ENCODE results near the gene RASL11B.
A peak's percentile ranks its signal among the peaks of the same experiment; 100 is the strongest.

The RASL11B gene

DNA sequence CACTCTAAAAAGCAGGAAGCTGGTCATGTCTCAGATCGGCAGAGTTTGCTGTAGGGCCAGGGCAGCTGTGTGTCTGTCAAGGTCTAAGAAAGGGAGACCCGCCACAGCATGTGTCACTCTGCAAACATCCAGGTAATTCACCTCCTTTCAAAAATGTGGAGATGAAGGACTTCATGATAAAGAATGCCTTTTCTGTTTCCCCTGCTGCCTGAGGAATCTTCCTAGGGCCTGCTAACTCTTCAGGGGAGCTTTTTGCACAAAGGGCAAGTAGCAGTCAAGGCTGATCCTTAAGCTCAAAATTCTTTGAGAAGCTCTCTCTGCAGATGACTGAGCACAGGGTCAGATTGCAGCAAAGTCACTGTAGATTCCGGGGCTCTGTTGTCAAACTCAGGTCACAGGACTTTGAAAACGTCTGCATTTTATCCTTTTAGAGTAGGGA lies 21.1 kb downstream of the RASL11B start:
- no peak for TF ChIP-seq YY1 (IDR thresholded peaks at IDR 0.05; ENCODE audit: insufficient read depth, insufficient read length)
- peak; percentile 46 for DNase-seq (ENCODE audit: low read depth, low spot score)
- H3K27me3 ChIP-seq (ENCODE audit: insufficient read depth, insufficient read length) = no peaks in the 10 kb centered on the region
- peaks cover 13% of the 10 kb centered on the region; the same call in 1 of the 2 replicates for H3K9me3 ChIP-seq (ENCODE audit: insufficient read depth, low read length)
- H3K9ac ChIP-seq (ENCODE audit: insufficient read length, low read depth) = no peak overlapping the region
- no peaks in the 10 kb centered on the region for H3K36me3 ChIP-seq (ENCODE audit: insufficient read depth, insufficient read length, low read length)
- H3K4me3 ChIP-seq (ENCODE audit: insufficient read length, low read depth) = no peak overlapping the region
- peaks cover 5% of the 10 kb centered on the region for H3K4me1 ChIP-seq (ENCODE audit: insufficient read depth, insufficient read length)

DNA sequence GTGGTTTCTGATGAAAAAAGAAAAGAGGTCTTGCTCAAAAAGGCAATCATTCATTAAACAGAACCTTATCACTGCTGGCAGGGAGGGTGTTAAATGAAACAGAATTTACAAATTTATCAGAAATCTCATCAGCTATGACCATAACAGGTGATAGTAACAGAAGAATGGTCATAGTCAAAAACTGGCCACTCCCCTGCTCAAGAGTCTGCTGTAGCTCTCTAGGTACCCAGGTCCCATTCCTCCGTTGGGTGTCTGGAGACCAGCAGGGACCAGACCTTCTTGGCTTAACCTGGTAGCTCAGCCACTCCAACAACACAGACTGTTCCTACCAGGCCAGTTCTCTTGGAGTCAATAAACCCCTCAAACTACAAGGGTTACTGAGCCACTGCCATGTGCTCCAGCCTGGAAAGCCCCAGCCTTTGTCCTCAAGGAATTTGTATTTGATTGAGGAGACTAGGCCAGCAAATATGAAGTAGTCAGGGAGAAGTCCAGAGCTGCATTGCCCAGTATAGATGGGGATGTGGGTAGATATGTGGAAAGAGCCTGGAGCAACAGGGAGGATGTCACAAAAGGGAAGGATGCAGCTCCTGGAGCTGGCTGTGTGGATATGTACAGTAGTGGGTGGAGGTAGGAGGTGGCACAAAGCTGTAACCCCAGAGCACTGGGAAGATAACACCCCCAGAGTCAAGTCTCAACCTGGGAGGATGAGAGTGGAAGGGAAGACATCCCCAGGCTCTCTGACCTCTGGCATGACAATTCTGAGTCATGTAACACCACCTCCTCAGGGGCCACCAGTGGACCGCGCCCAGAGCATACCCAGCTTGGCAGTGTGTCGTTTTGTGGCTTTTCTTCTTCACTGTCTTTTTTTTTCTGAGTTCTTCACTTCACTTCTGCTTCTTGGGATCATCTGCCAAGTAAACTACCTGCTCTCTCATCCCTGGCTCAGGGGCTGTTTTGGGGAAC lies 21.9 kb downstream of the RASL11B start:
- Histone ChIP-seq H3K9me3 (ENCODE audit: insufficient read depth, low read length) (peaks cover 13% of the 10 kb centered on the region; the same call in 1 of the 2 replicates), H3K36me3 (ENCODE audit: insufficient read depth, insufficient read length, low read length) (no peaks in the 10 kb centered on the region), H3K4me1 (ENCODE audit: insufficient read depth, insufficient read length) (peaks cover 5% of the 10 kb centered on the region), H3K27me3 (ENCODE audit: insufficient read depth, insufficient read length) (no peaks in the 10 kb centered on the region), H3K4me3 (ENCODE audit: insufficient read length, low read depth) (no peak overlapping the region), H3K9ac (ENCODE audit: insufficient read length, low read depth) (no peak overlapping the region)
- no peak for DNase-seq (ENCODE audit: low read depth, low spot score)
- TF ChIP-seq YY1 (IDR thresholded peaks at IDR 0.05; ENCODE audit: insufficient read depth, insufficient read length) (no peak), SUZ12 (IDR thresholded peaks at IDR 0.05; ENCODE audit: extremely low read depth, insufficient read depth, insufficient read length) (no peak), ZNF274 (IDR thresholded peaks at IDR 0.05; ENCODE audit: low read depth, low read length) (no peak)

DNA sequence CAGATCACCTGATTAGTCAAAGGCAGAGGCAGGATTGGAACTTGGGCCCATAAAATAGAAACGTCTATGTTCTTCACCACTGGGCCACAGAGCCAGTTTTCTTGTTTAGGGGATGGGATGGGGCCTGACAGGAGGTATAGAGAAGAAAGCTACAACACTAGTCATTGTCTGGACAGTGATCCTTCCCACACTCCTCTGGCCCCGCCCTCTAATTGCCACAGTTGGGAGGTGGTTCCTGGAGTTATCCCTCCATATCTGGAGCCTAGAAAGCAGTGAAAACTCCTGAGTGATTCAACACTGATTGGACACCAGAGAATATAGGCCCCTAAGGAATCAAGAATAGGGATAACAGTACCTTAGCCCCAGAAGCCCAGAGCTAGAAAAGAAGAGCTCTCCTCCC lies 22.9 kb downstream of the RASL11B start:
- Histone ChIP-seq H3K27me3 (ENCODE audit: insufficient read depth, insufficient read length) (no peaks in the 10 kb centered on the region), H3K9me3 (ENCODE audit: insufficient read depth, low read length) (peaks cover 13% of the 10 kb centered on the region; the same call in 1 of the 2 replicates), H3K9ac (ENCODE audit: insufficient read length, low read depth) (no peak overlapping the region), H3K4me3 (ENCODE audit: insufficient read length, low read depth) (no peak overlapping the region), H3K36me3 (ENCODE audit: insufficient read depth, insufficient read length, low read length) (no peaks in the 10 kb centered on the region), H3K4me1 (ENCODE audit: insufficient read depth, insufficient read length) (peaks cover 5% of the 10 kb centered on the region)
- no peak for DNase-seq (ENCODE audit: low read depth, low spot score)
- TF ChIP-seq SUZ12 (IDR thresholded peaks at IDR 0.05; ENCODE audit: extremely low read depth, insufficient read depth, insufficient read length) (no peak), ZNF274 (IDR thresholded peaks at IDR 0.05; ENCODE audit: low read depth, low read length) (no peak), YY1 (IDR thresholded peaks at IDR 0.05; ENCODE audit: insufficient read depth, insufficient read length) (no peak)

DNA sequence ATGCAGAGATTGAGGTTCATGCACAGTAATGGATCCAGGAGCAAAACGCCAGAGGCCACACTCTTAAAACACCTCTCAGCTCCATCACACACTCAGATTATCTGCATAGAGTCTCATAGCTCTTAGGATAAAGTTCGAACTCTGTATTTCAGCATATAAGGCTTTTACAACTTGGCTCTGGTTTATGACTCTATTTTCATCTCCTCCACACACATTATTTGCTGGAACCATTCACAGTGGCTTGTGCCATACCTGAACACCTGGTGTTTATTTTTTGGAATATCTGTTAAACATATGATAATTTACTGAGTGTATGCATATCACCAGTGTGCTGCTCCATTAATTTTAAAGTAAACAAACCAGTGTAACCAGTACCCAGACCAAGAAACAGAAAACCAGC lies 27.2 kb downstream of the RASL11B start:
- TF ChIP-seq ZNF274 (IDR thresholded peaks at IDR 0.05; ENCODE audit: low read depth, low read length) (no peak), SUZ12 (IDR thresholded peaks at IDR 0.05; ENCODE audit: extremely low read depth, insufficient read depth, insufficient read length) (no peak), YY1 (IDR thresholded peaks at IDR 0.05; ENCODE audit: insufficient read depth, insufficient read length) (no peak)
- no peak for DNase-seq (ENCODE audit: low read depth, low spot score)
- no peaks in the 10 kb centered on the region for H3K4me1 ChIP-seq (ENCODE audit: insufficient read depth, insufficient read length)
- no peak overlapping the region for H3K9ac ChIP-seq (ENCODE audit: insufficient read length, low read depth)
- H3K36me3 ChIP-seq (ENCODE audit: insufficient read depth, insufficient read length, low read length) = no peaks in the 10 kb centered on the region
- peaks cover 13% of the 10 kb centered on the region; the same call in 1 of the 2 replicates for H3K9me3 ChIP-seq (ENCODE audit: insufficient read depth, low read length)
- no peaks in the 10 kb centered on the region for H3K27me3 ChIP-seq (ENCODE audit: insufficient read depth, insufficient read length)
- H3K4me3 ChIP-seq (ENCODE audit: insufficient read length, low read depth) = no peak overlapping the region

DNA sequence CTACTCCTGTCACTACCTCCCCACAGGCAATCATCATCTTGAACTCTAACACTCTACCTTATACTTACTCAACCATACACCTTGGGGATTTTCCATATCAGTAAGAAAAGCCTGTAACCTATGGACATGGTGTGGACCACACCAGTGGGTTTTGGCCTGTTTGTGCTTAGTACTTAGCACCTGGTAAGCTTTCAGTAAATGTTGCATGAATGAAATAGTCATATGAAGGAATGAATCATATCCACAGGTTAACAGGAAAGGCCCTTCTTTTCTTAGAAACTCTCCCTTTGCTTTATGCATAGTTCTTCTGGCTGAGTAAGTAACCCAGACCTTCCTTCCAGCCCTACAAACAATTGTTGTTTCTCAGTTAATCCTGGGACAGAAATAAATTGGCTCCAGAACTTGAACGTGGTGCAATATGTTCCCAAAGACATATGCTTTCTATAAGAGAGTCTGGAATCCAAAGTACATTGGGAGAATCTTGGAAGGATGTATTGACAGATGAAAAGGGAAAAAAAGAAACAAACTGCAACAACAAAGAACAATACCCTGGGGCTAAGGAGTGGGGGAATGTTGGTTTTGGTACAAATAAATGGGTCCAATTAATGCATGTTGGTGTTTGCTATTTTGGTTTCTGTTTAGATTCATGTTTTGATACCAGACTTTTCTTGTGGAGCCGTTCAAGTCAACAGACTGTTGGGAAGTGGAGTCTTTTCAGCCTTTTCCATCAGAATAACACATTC lies 27.8 kb downstream of the RASL11B start:
- DNase-seq (ENCODE audit: low read depth, low spot score) = no peak
- Histone ChIP-seq H3K9ac (ENCODE audit: insufficient read length, low read depth) (no peak overlapping the region), H3K4me1 (ENCODE audit: insufficient read depth, insufficient read length) (no peaks in the 10 kb centered on the region), H3K4me3 (ENCODE audit: insufficient read length, low read depth) (no peak overlapping the region), H3K9me3 (ENCODE audit: insufficient read depth, low read length) (peaks cover 13% of the 10 kb centered on the region; the same call in 1 of the 2 replicates), H3K27me3 (ENCODE audit: insufficient read depth, insufficient read length) (no peaks in the 10 kb centered on the region), H3K36me3 (ENCODE audit: insufficient read depth, insufficient read length, low read length) (no peaks in the 10 kb centered on the region)
- TF ChIP-seq SUZ12 (IDR thresholded peaks at IDR 0.05; ENCODE audit: extremely low read depth, insufficient read depth, insufficient read length) = no peak
- no peak for TF ChIP-seq YY1 (IDR thresholded peaks at IDR 0.05; ENCODE audit: insufficient read depth, insufficient read length)
- TF ChIP-seq ZNF274 (IDR thresholded peaks at IDR 0.05; ENCODE audit: low read depth, low read length) = no peak

DNA sequence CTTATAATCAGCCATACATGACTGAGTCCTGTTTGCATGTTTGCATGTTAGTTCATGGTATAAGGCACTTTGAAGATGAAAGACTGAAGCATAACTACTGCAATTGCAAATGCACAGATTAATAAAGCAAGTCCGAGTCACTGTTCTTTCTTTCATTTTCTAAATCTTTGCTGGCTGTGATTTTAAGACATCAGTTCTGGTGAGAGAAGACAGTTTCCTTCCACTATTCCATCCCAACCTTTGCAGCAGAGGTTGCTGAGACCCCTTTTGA lies 28.3 kb downstream of the RASL11B start:
- Histone ChIP-seq H3K27me3 (ENCODE audit: insufficient read depth, insufficient read length) (no peaks in the 10 kb centered on the region), H3K4me1 (ENCODE audit: insufficient read depth, insufficient read length) (no peaks in the 10 kb centered on the region), H3K9me3 (ENCODE audit: insufficient read depth, low read length) (peaks cover 13% of the 10 kb centered on the region; the same call in 1 of the 2 replicates), H3K36me3 (ENCODE audit: insufficient read depth, insufficient read length, low read length) (no peaks in the 10 kb centered on the region), H3K9ac (ENCODE audit: insufficient read length, low read depth) (no peak overlapping the region), H3K4me3 (ENCODE audit: insufficient read length, low read depth) (no peak overlapping the region)
- DNase-seq (ENCODE audit: low read depth, low spot score) = no peak
- no peak for TF ChIP-seq ZNF274 (IDR thresholded peaks at IDR 0.05; ENCODE audit: low read depth, low read length)
- no peak for TF ChIP-seq SUZ12 (IDR thresholded peaks at IDR 0.05; ENCODE audit: extremely low read depth, insufficient read depth, insufficient read length)
- TF ChIP-seq YY1 (IDR thresholded peaks at IDR 0.05; ENCODE audit: insufficient read depth, insufficient read length) = no peak

DNA sequence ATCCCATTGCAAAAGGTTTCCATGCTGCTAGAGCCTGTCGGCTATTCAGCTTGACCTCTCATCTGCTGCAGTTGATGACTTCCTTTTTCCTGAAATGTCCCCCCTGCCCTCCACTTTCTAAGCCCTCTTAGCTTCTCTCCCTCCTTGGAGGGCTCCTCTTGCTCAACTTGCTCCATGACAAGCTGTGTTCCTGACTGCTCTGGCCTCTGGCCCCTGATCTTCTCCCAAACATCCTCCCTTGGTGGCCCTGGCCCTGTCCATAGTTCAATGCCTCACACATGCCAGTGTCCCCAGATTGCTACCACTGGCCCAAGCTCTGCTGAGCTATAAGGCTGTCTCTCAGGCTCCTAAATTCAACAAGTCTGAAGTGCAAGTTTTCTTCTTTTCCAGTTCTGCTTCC lies 29.6 kb downstream of the RASL11B start:
- TF ChIP-seq SUZ12 (IDR thresholded peaks at IDR 0.05; ENCODE audit: extremely low read depth, insufficient read depth, insufficient read length) (no peak), ZNF274 (IDR thresholded peaks at IDR 0.05; ENCODE audit: low read depth, low read length) (no peak), YY1 (IDR thresholded peaks at IDR 0.05; ENCODE audit: insufficient read depth, insufficient read length) (no peak)
- Histone ChIP-seq H3K36me3 (ENCODE audit: insufficient read depth, insufficient read length, low read length) (no peaks in the 10 kb centered on the region), H3K9me3 (ENCODE audit: insufficient read depth, low read length) (0 out of 2 replicates have a peak, but pooled peaks cover under 1% of the 10 kb centered on the region), H3K4me1 (ENCODE audit: insufficient read depth, insufficient read length) (no peaks in the 10 kb centered on the region), H3K9ac (ENCODE audit: insufficient read length, low read depth) (no peak overlapping the region), H3K4me3 (ENCODE audit: insufficient read length, low read depth) (no peak overlapping the region), H3K27me3 (ENCODE audit: insufficient read depth, insufficient read length) (no peaks in the 10 kb centered on the region)
- DNase-seq (ENCODE audit: low read depth, low spot score) = no peak
